Measurements from ENCODE around the gene SARM1. TPM values are rescaled to one million over a fixed set of nuclear protein-coding genes. Genes with fewer than 3 reads are reported as not detected.

Gene SARM1
- polyA plus RNA-seq, 3 donors: 0.78 to 7.1 (median 0.90) TPM

DNA sequence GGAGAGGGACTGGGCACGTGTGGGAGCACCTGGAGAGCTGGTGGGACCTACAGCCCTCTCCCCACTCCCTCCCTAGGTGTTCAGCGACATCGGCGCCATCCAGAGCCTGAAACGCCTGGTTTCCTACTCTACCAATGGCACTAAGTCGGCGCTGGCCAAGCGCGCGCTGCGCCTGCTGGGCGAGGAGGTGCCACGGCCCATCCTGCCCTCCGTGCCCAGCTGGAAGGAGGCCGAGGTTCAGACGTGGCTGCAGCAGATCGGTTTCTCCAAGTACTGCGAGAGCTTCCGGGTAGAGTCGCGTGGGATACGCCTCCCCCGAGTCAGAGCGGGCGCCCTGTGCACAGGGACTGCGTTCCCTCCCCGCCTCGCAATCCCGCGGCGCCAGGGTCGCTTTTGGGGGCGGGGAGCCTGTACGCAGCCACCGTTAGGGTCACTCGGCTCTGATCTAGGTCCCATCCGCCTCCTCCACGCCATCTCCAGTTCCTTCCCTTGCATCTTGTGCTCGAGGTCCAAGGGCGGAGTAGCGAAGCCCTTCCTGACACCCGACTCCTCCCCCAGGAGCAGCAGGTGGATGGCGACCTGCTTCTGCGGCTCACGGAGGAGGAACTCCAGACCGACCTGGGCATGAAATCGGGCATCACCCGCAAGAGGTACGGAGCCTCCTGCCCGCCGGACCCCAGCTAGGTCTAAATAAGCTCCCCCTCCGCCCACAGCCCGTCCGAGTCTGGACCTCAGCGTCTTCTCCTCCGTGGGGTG, 13.0 kb downstream of the SARM1 start:
- TF ChIP-seq, protein P1, sequence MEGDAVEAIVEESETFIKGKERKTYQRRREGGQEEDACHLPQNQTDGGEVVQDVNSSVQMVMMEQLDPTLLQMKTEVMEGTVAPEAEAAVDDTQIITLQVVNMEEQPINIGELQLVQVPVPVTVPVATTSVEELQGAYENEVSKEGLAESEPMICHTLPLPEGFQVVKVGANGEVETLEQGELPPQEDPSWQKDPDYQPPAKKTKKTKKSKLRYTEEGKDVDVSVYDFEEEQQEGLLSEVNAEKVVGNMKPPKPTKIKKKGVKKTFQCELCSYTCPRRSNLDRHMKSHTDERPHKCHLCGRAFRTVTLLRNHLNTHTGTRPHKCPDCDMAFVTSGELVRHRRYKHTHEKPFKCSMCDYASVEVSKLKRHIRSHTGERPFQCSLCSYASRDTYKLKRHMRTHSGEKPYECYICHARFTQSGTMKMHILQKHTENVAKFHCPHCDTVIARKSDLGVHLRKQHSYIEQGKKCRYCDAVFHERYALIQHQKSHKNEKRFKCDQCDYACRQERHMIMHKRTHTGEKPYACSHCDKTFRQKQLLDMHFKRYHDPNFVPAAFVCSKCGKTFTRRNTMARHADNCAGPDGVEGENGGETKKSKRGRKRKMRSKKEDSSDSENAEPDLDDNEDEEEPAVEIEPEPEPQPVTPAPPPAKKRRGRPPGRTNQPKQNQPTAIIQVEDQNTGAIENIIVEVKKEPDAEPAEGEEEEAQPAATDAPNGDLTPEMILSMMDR (IDR thresholded peaks at IDR 0.05): no peak
- peak overlapping the region; percentile 75 for H3K9ac ChIP-seq (ENCODE audit: insufficient read depth, low read length, poor library complexity, severe bottlenecking)
- H3K9me3 Mint-ChIP-seq: peaks cover 0 to 5% (median 0%) of the 10 kb centered on the region in 7 donors
- H3K36me3 Mint-ChIP-seq: peaks cover 14 to 27% of the 10 kb centered on the region in 2 donors
- intact Hi-C loops (cut with micrococcal nuclease): no loop called here
- H3K4me2 ChIP-seq (replicated peaks; ENCODE audit: extremely low read depth, low read length, poor library complexity, severe bottlenecking): peak overlapping the region; percentile 99
- peaks cover 20 to 30% of the 10 kb centered on the region in 2 donors for H3K4me1 ChIP-seq (ENCODE audit: control insufficient read depth in 1 of 2, insufficient read depth in 2 of 2, low read length in 2 of 2)
- DNase-seq: peak; percentile 38 to 47 (median 46)
- H3K9me3 ChIP-seq (replicated peaks in 1 of 2; ENCODE audit: control insufficient read depth in 1 of 2, insufficient read depth in 1 of 2, low read length in 2 of 2): no peaks in the 10 kb centered on the region
- peaks cover 12 to 22% of the 10 kb centered on the region in 2 donors for H3K27me3 ChIP-seq (ENCODE audit: control insufficient read depth in 2 of 2, insufficient read depth in 2 of 2, low read length in 2 of 2)
- no peaks in the 10 kb centered on the region for H3K79me2 ChIP-seq (ENCODE audit: insufficient read depth, low read length)
- peaks cover 26 to 50% (median 35%) of the 10 kb centered on the region in 3 donors for H3K27me3 Mint-ChIP-seq (ENCODE audit: low read depth in 3 of 3)
- H4K20me1 ChIP-seq (ENCODE audit: insufficient read depth, low read length): no peaks in the 10 kb centered on the region
- H2AFZ ChIP-seq (ENCODE audit: insufficient read depth, low read depth, low read length, poor library complexity, severe bottlenecking): peak overlapping the region; percentile 99
- peaks cover 6 to 8% of the 10 kb centered on the region in 2 donors for H3K36me3 ChIP-seq (replicated peaks in 1 of 2; ENCODE audit: control insufficient read depth in 1 of 2, insufficient read depth in 2 of 2, low read length in 2 of 2)
- peak overlapping the region in 4 of 7 donors; percentile 30 to 70 (median 61) for H3K27ac Mint-ChIP-seq
- H3K27ac ChIP-seq (ENCODE audit: low read depth in 1 of 2, low read length in 2 of 2): peak overlapping the region in 1 of 2 donors; percentile 41
- H3K4me3 Mint-ChIP-seq: peak overlapping the region; percentile 95
- H3K4me1 Mint-ChIP-seq: peaks cover 37% of the 10 kb centered on the region
- under 1% methylated on average over 55 of the region's 56 CpGs for WGBS (ENCODE audit: insufficient coverage)
- H3K4me3 ChIP-seq (replicated peaks in 1 of 3; ENCODE audit: low read depth in 2 of 3, low read length in 3 of 3): peak overlapping the region; percentile 61 to 97 (median 72)

DNA sequence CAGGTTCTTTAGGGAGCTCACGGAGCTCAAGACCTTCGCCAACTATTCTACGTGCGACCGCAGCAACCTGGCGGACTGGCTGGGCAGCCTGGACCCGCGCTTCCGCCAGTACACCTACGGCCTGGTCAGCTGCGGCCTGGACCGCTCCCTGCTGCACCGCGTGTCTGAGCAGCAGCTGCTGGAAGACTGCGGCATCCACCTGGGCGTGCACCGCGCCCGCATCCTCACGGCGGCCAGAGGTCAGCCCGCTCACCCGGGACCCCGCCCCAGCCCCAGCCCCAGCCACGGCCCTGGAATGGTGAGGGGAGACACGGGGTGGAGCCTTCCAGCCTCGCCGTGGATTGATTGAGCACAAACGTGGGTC, 13.5 kb downstream of the SARM1 start:
- peaks cover 20 to 30% of the 10 kb centered on the region in 2 donors for H3K4me1 ChIP-seq (ENCODE audit: control insufficient read depth in 1 of 2, insufficient read depth in 2 of 2, low read length in 2 of 2)

More for the DNA sequence above, 13.5 kb downstream of the SARM1 start:
- peak overlapping the region; percentile 95 for H3K4me3 Mint-ChIP-seq
- Histone ChIP-seq H3K36me3 (replicated peaks in 1 of 2; ENCODE audit: control insufficient read depth in 1 of 2, insufficient read depth in 2 of 2, low read length in 2 of 2) (peaks cover 9 to 13% of the 10 kb centered on the region in 2 donors), H3K4me3 (replicated peaks in 1 of 3; ENCODE audit: low read depth in 2 of 3, low read length in 3 of 3) (peak overlapping the region; percentile 61 to 97 (median 72)), H3K9ac (ENCODE audit: insufficient read depth, low read length, poor library complexity, severe bottlenecking) (peak overlapping the region; percentile 75), H3K9me3 (replicated peaks in 1 of 2; ENCODE audit: control insufficient read depth in 1 of 2, insufficient read depth in 1 of 2, low read length in 2 of 2) (no peaks in the 10 kb centered on the region), H4K20me1 (ENCODE audit: insufficient read depth, low read length) (no peaks in the 10 kb centered on the region), H2AFZ (ENCODE audit: insufficient read depth, low read depth, low read length, poor library complexity, severe bottlenecking) (peak overlapping the region; percentile 99), H3K79me2 (ENCODE audit: insufficient read depth, low read length) (no peaks in the 10 kb centered on the region), H3K27me3 (ENCODE audit: control insufficient read depth in 2 of 2, insufficient read depth in 2 of 2, low read length in 2 of 2) (peaks cover 12 to 22% of the 10 kb centered on the region in 2 donors), H3K27ac (ENCODE audit: low read depth in 1 of 2, low read length in 2 of 2) (no peak overlapping the region), H3K4me2 (replicated peaks; ENCODE audit: extremely low read depth, low read length, poor library complexity, severe bottlenecking) (peak overlapping the region; percentile 99)
- H3K27ac Mint-ChIP-seq: peak overlapping the region in 2 of 7 donors; percentile 30 to 70
- H3K36me3 Mint-ChIP-seq: peaks cover 20 to 32% of the 10 kb centered on the region in 2 donors
- peaks cover 20 to 48% (median 29%) of the 10 kb centered on the region in 3 donors for H3K27me3 Mint-ChIP-seq (ENCODE audit: low read depth in 3 of 3)
- peaks cover 37% of the 10 kb centered on the region for H3K4me1 Mint-ChIP-seq
- 2% methylated on average over 29 of the region's 29 CpGs for WGBS (ENCODE audit: insufficient coverage)
- peaks cover 0 to 5% (median 0%) of the 10 kb centered on the region in 7 donors for H3K9me3 Mint-ChIP-seq
- DNase-seq: no peak
- intact Hi-C loops (cut with micrococcal nuclease): no loop called here
- TF ChIP-seq, protein P1 (IDR thresholded peaks at IDR 0.05): no peak

Data from CD14-positive monocyte (primary cell).